Measurements from ENCODE around the gene OR2F1. TPM values are rescaled to one million over a fixed set of nuclear protein-coding genes. Genes with fewer than 3 reads are reported as not detected.

OR2F1 gene
- polyA plus RNA-seq, 2 of the 4 experiments (the other 2 are of a cell fraction), result not detected

DNA sequence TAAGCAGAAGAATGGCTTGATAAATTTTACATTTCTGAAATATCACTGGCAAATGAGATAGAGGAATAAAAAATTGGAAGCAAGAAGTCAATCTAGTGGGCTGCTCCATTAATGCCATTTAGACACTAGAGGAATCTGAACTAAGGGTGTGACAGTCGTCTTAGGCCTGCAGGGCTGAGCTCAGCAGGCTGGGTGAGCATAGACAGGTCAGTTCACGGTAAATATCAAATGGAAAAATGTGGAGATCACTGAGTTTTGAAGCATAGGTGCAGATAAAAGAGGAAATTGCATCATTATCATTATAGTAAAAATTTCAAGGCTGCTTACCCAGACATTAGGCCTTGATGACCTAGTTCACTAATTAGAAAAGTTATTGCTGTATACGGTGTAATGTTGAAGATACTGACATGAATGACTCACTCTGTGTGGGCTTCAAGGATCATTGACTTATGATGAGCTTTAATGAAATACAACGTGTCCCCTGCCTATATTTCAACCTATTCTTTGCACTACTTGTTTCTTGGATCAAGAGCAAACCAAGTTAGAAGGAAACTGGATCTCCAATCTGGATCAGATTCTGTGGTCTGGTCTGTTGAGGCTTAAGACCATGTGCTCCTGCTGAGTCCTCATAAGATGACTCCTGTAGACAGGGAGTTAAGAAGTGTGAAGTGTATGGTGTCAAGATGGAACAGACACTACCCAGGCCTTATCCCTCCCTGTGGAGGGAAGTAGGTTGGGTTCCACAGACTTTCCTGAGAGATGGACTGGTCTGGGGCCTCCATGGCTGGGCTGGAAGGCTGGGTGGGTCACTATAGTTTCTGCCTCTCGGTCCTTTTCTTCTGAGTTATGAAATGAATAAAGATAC lies 16.0 kb upstream of the OR2F1 start:
- FAIRE-seq, result no peak

DNA sequence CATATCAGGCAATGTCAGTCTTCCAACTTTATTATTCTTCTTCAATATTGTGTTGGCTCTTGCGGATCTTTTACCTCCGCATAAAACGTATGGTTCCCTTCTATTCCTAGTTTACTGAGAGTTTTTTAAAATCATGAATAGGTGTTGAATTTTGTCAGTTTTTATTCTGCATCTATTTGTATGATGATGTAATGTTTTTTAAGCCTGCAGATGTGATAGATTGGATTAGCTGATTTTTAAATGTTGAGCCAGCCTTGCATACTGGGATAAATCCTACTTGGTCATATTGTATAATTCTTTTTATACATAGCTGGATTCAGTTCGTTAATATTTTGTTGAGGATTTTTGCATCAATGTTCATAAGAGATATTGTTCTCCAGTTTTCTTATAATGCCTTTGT lies 9.2 kb upstream of the OR2F1 start:
- Histone ChIP-seq H3K27ac (no peak overlapping the region), H3K4me3 (no peak overlapping the region), H3K9me3 (no peaks in the 10 kb centered on the region; the same call in 2 of the 3 replicates), H3K4me2 (no peak overlapping the region), H3K4me1 (no peaks in the 10 kb centered on the region)
- DNase-seq (ENCODE audit: low read depth in 1 of 2, low spot score in 1 of 2) (no peak), ATAC-seq (no peak), FAIRE-seq (peak; percentile 43)
- TF ChIP-seq, protein P1, sequence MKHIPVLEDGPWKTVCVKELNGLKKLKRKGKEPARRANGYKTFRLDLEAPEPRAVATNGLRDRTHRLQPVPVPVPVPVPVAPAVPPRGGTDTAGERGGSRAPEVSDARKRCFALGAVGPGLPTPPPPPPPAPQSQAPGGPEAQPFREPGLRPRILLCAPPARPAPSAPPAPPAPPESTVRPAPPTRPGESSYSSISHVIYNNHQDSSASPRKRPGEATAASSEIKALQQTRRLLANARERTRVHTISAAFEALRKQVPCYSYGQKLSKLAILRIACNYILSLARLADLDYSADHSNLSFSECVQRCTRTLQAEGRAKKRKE (CRISPR knock-in tag; IDR thresholded peaks at IDR 0.05; ENCODE audit: low read depth), result no peak
- TF ChIP-seq RAD21 (conservative IDR thresholded peaks at IDR 0.05 in 1 of 2, IDR thresholded peaks at IDR 0.05 in 1 of 2), result no peak
- CTCF ChIA-PET, result no interaction called here
- 64% methylated on average over 4 of the region's 4 CpGs for WGBS (ENCODE audit: missing lambda C conversion rate)
- POLR2A ChIA-PET, result no interaction called here

More for the DNA sequence above, 16.0 kb upstream of the OR2F1 start:
- 38% methylated on average over 5 of the region's 5 CpGs for WGBS (ENCODE audit: missing lambda C conversion rate)
- Histone ChIP-seq H3K9me3 (no peaks in the 10 kb centered on the region), H3K4me1 (no peaks in the 10 kb centered on the region), H3K27ac (no peak overlapping the region), H3K4me2 (no peak overlapping the region), H3K4me3 (no peak overlapping the region)
- DNase-seq (ENCODE audit: low read depth in 1 of 2, low spot score in 1 of 2) (no peak), ATAC-seq (no peak)
- ChIA-PET CTCF (no interaction called here), POLR2A (no interaction called here)
- no peak for TF ChIP-seq HOXB13 (CRISPR knock-in tag; IDR thresholded peaks at IDR 0.05; ENCODE audit: low read depth)
- no peak for TF ChIP-seq RAD21 (conservative IDR thresholded peaks at IDR 0.05 in 1 of 2, IDR thresholded peaks at IDR 0.05 in 1 of 2)
- no peak for TF ChIP-seq ZSCAN20 (CRISPR knock-in tag; IDR thresholded peaks at IDR 0.05)
- TF ChIP-seq TFCP2L1 (CRISPR knock-in tag; IDR thresholded peaks at IDR 0.05), result no peak
- TF ChIP-seq FOXS1 (CRISPR knock-in tag; IDR thresholded peaks at IDR 0.05), result no peak
- no peak for TF ChIP-seq KDM5A (IDR thresholded peaks at IDR 0.05)

DNA sequence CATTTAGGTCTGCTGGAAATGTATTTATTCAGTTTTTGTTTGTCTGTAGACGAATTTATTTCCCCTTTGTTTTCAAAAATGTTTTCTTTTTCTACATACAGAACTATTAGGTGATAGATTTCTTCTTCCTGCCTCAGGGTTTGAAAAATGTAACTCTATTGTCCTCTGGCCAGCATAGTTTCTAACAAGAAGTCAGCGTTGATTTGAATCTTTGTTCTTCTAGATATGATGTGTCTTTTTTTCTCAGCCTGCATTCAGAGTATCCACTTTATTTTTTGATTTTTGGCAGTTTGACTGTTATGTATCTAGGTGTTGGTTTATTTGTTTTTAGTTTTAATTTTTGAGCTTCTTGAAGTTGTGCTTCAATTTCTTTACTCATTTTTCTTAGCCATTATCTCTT lies 7.5 kb upstream of the OR2F1 start:
- H3K4me1 ChIP-seq, result no peaks in the 10 kb centered on the region
- CTCF ChIA-PET, result no interaction called here
- no peaks in the 10 kb centered on the region; the same call in 2 of the 3 replicates for H3K9me3 ChIP-seq
- WGBS (ENCODE audit: missing lambda C conversion rate), result 33% methylated on average over 2 of the region's 2 CpGs
- POLR2A ChIA-PET, result no interaction called here
- FAIRE-seq (no peak), DNase-seq (ENCODE audit: low read depth in 1 of 2, low spot score in 1 of 2) (no peak), ATAC-seq (no peak)
- no peak overlapping the region for H3K4me2 ChIP-seq
- TF ChIP-seq RFX5 (IDR thresholded peaks at IDR 0.05), result no peak
- TF ChIP-seq PHF8 (IDR thresholded peaks at IDR 0.05; ENCODE audit: borderline replicate concordance, low read depth), result no peak
- no peak overlapping the region for H3K4me3 ChIP-seq
- H3K27ac ChIP-seq, result no peak overlapping the region

DNA sequence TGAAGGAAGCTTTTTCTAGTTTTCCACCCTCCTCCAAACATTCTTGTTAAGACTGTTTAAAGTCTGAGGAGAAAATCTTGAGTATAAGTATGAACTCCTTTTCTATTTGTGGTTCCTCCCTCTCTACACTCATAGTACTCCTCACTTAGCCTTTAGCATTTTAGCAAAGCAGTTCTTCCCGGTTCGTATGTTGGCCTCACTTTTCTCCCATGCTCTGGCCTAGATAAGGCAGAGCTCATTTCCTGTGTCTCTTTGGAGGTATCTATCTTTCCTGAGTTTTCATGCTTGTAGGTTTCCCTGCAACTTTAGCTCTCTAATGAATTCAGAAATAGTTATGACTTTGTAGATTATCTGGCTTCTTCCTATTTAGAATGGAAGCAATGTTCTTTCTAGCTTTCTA lies 5.9 kb upstream of the OR2F1 start:
- Histone ChIP-seq H3K4me3 (no peak overlapping the region), H3K4me2 (no peak overlapping the region), H3K4me1 (no peaks in the 10 kb centered on the region), H3K9me3 (no peaks in the 10 kb centered on the region; the same call in 2 of the 3 replicates), H3K27ac (no peak overlapping the region)
- no peak for FAIRE-seq
- ATAC-seq, result no peak
- ChIA-PET POLR2A (no interaction called here), CTCF (no interaction called here)
- WGBS (ENCODE audit: missing lambda C conversion rate), result 59% methylated on average over 2 of the region's 2 CpGs
- TF ChIP-seq BHLHE40 (IDR thresholded peaks at IDR 0.05; ENCODE audit: low read depth, low read length) (no peak), SMC3 (IDR thresholded peaks at IDR 0.05) (no peak), EHF (CRISPR knock-in tag; IDR thresholded peaks at IDR 0.05) (no peak), ZC3H11A (IDR thresholded peaks at IDR 0.05) (no peak), KDM1A (IDR thresholded peaks at IDR 0.05; ENCODE audit: low read depth) (no peak), POLR2A (IDR thresholded peaks at IDR 0.05; ENCODE audit: low read length) (no peak), CBX2 (IDR thresholded peaks at IDR 0.05; ENCODE audit: borderline replicate concordance, low read depth) (no peak), POLR2AphosphoS2 (conservative IDR thresholded peaks at IDR 0.05; ENCODE audit: low read length) (no peak), ZNF302 (CRISPR knock-in tag; IDR thresholded peaks at IDR 0.05) (no peak), HOXB13 (CRISPR knock-in tag; IDR thresholded peaks at IDR 0.05; ENCODE audit: low read depth) (no peak), CBX8 (IDR thresholded peaks at IDR 0.05) (no peak), RFX5 (IDR thresholded peaks at IDR 0.05) (no peak)
- TF ChIP-seq, protein P2, sequence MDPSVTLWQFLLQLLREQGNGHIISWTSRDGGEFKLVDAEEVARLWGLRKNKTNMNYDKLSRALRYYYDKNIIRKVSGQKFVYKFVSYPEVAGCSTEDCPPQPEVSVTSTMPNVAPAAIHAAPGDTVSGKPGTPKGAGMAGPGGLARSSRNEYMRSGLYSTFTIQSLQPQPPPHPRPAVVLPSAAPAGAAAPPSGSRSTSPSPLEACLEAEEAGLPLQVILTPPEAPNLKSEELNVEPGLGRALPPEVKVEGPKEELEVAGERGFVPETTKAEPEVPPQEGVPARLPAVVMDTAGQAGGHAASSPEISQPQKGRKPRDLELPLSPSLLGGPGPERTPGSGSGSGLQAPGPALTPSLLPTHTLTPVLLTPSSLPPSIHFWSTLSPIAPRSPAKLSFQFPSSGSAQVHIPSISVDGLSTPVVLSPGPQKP (IDR thresholded peaks at IDR 0.05; ENCODE audit: low read depth, low read length), result no peak
- TF ChIP-seq, protein P3, sequence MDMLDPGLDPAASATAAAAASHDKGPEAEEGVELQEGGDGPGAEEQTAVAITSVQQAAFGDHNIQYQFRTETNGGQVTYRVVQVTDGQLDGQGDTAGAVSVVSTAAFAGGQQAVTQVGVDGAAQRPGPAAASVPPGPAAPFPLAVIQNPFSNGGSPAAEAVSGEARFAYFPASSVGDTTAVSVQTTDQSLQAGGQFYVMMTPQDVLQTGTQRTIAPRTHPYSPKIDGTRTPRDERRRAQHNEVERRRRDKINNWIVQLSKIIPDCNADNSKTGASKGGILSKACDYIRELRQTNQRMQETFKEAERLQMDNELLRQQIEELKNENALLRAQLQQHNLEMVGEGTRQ (IDR thresholded peaks at IDR 0.05), result no peak
- TF ChIP-seq, protein P4, sequence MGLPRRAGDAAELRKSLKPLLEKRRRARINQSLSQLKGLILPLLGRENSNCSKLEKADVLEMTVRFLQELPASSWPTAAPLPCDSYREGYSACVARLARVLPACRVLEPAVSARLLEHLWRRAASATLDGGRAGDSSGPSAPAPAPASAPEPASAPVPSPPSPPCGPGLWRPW (IDR thresholded peaks at IDR 0.05), result no peak
- TF ChIP-seq, protein P5, sequence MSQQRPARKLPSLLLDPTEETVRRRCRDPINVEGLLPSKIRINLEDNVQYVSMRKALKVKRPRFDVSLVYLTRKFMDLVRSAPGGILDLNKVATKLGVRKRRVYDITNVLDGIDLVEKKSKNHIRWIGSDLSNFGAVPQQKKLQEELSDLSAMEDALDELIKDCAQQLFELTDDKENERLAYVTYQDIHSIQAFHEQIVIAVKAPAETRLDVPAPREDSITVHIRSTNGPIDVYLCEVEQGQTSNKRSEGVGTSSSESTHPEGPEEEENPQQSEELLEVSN (IDR thresholded peaks at IDR 0.05; ENCODE audit: borderline replicate concordance, low read depth), result no peak
- TF ChIP-seq, protein P1 (CRISPR knock-in tag; IDR thresholded peaks at IDR 0.05; ENCODE audit: low read depth), result no peak
- no peak for DNase-seq (ENCODE audit: low read depth in 1 of 2, low spot score in 1 of 2)
